Measurements from ENCODE around the gene GID8. TPM values are rescaled to one million over a fixed set of nuclear protein-coding genes. Genes with fewer than 3 reads are reported as not detected.

GID8 gene
- total and polyA plus RNA-seq, 2 of the 13 experiments (the other 11 are each of a cell fraction or from before 2014, with no cell fraction given) = 39.6 to 59.8 TPM

GRCh38 chr20:62926229-62927127 lies 11.5 kb upstream of the GID8 start, which contains the start of gene DIDO1 (continued):
- TF ChIP-seq ZKSCAN8 (CRISPR knock-in tag; IDR thresholded peaks at IDR 0.05; ENCODE audit: borderline replicate concordance) = 0 out of 2 replicates have a peak, but pooled peaks have one; percentile 64
- no peak for TF ChIP-seq FOXP1 (IDR thresholded peaks at IDR 0.05)
- no peak for TF ChIP-seq FOXP1 (CRISPR knock-in tag; IDR thresholded peaks at IDR 0.05)
- TF ChIP-seq RARG (CRISPR knock-in tag; IDR thresholded peaks at IDR 0.05; ENCODE audit: low read depth) = no peak
- peak; percentile 93; the same call in 1 of the 2 replicates for TF ChIP-seq TSC22D2 (CRISPR knock-in tag; IDR thresholded peaks at IDR 0.05; ENCODE audit: borderline replicate concordance)
- TF ChIP-seq ZSCAN25 (CRISPR knock-in tag; IDR thresholded peaks at IDR 0.05) = peak; percentile 76
- peak; percentile 62; the same call in 1 of the 2 replicates for TF ChIP-seq TFE3 (CRISPR knock-in tag; IDR thresholded peaks at IDR 0.05)
- TF ChIP-seq PRDM4 (CRISPR knock-in tag; IDR thresholded peaks at IDR 0.05; ENCODE audit: borderline replicate concordance) = peak; percentile 56; the same call in 1 of the 2 replicates
- no peak; the same call in 1 of the 2 replicates for TF ChIP-seq ARNTL (CRISPR knock-in tag; IDR thresholded peaks at IDR 0.05)
- no peak; the same call in 1 of the 2 replicates for TF ChIP-seq TOE1 (CRISPR knock-in tag; IDR thresholded peaks at IDR 0.05)
- no peak for TF ChIP-seq CSRNP2 (CRISPR knock-in tag; conservative IDR thresholded peaks at IDR 0.05; ENCODE audit: low read depth)
- peak; percentile 52; the same call in 1 of the 2 replicates for TF ChIP-seq ZNF564 (CRISPR knock-in tag; IDR thresholded peaks at IDR 0.05)
- no peak for TF ChIP-seq U2AF2 (IDR thresholded peaks at IDR 0.05; ENCODE audit: low read depth, low read length)
- TF ChIP-seq KMT2B (CRISPR knock-in tag; IDR thresholded peaks at IDR 0.05) = peak; percentile 84; the same call in 1 of the 2 replicates
- no peak; the same call in 1 of the 2 replicates for TF ChIP-seq THAP8 (CRISPR knock-in tag; IDR thresholded peaks at IDR 0.05; ENCODE audit: borderline replicate concordance)
- TF ChIP-seq FOXO4 (CRISPR knock-in tag; conservative IDR thresholded peaks at IDR 0.05) = no peak
- TF ChIP-seq ZNF276 (CRISPR knock-in tag; IDR thresholded peaks at IDR 0.05; ENCODE audit: low read depth) = 0 out of 2 replicates have a peak, but pooled peaks have one; percentile 47
- TF ChIP-seq ZNF296 (CRISPR knock-in tag; conservative IDR thresholded peaks at IDR 0.05) = 0 out of 2 replicates have a peak, but pooled peaks have one; percentile 23
- TF ChIP-seq POLR2G (IDR thresholded peaks at IDR 0.05; ENCODE audit: low read depth, low read length) = peak; percentile 94
